Fibroblast of lung (primary cell): ENCODE measurements around the gene GPR150.

ENCODE experiments used
- EZH2 ChIP-seq: IDR thresholded peaks from 2 replicates; pipeline ENCODE4 v1.5.1; 2012; ENCODE audit warnings: low read length, control low read depth, mild to moderate bottlenecking; ENCODE audit errors: missing control alignments
- TF ChIP-seq, protein P1 (sequence below), 2 donors: IDR thresholded peaks in 1 of 2; conservative IDR thresholded peaks in 1 of 2; 1 replicate in 1 of 2; 2 replicates in 1 of 2; pipeline ENCODE4 v1.5.1; 2011 to 2012; ENCODE audit warnings: low read length in 2 of 2, control low read depth in 1 of 2, inconsistent platforms in 1 of 2, low read depth in 1 of 2, mild to moderate bottlenecking in 1 of 2

DNA sequence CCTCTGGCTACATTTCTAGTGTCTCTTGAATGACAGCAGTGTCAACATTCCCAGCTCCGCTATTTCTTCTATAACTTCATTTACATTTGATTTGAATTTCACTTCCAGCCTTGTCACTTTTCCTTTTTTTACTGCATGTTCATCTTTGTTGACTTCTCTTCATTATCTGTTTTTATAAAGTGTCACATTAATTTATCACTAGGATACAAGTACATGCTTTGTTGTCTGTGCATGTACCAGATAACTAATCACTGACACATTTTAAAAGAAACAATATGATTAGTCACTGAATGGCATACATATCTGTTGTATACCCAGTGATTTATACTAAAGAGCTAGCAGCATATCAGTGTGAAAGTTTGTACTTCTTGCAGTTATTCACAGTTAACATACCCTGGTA lies 35.9 kb upstream of the GPR150 start:
- TF ChIP-seq, protein P1, sequence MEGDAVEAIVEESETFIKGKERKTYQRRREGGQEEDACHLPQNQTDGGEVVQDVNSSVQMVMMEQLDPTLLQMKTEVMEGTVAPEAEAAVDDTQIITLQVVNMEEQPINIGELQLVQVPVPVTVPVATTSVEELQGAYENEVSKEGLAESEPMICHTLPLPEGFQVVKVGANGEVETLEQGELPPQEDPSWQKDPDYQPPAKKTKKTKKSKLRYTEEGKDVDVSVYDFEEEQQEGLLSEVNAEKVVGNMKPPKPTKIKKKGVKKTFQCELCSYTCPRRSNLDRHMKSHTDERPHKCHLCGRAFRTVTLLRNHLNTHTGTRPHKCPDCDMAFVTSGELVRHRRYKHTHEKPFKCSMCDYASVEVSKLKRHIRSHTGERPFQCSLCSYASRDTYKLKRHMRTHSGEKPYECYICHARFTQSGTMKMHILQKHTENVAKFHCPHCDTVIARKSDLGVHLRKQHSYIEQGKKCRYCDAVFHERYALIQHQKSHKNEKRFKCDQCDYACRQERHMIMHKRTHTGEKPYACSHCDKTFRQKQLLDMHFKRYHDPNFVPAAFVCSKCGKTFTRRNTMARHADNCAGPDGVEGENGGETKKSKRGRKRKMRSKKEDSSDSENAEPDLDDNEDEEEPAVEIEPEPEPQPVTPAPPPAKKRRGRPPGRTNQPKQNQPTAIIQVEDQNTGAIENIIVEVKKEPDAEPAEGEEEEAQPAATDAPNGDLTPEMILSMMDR (conservative IDR thresholded peaks at IDR 0.05 in 1 of 2, IDR thresholded peaks at IDR 0.05 in 1 of 2; ENCODE audit: low read depth in 1 of 2, low read length in 2 of 2) = no peak
- no peak for TF ChIP-seq EZH2
